ENCODE results near the gene FBXW7.

DNA sequence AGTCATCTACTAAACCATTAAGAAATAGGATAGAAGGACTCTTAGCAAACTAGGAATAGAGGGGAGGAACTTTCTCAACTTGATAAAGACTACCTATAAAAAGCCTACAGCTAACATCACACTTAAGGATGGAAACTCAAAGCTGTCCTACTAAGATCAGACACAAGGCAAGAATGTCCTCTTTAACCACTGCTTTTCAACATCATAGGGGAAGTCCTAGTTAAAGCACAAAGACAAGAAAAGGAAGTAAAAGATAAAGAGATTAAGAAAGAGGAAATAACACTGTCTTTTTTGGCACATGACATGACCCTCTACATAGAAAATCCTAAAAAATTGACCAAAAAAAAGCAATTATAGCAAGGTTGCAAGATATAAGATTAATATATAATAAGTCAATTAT lies 136.6 kb downstream of the FBXW7 start:
- TF ChIP-seq, protein P1, sequence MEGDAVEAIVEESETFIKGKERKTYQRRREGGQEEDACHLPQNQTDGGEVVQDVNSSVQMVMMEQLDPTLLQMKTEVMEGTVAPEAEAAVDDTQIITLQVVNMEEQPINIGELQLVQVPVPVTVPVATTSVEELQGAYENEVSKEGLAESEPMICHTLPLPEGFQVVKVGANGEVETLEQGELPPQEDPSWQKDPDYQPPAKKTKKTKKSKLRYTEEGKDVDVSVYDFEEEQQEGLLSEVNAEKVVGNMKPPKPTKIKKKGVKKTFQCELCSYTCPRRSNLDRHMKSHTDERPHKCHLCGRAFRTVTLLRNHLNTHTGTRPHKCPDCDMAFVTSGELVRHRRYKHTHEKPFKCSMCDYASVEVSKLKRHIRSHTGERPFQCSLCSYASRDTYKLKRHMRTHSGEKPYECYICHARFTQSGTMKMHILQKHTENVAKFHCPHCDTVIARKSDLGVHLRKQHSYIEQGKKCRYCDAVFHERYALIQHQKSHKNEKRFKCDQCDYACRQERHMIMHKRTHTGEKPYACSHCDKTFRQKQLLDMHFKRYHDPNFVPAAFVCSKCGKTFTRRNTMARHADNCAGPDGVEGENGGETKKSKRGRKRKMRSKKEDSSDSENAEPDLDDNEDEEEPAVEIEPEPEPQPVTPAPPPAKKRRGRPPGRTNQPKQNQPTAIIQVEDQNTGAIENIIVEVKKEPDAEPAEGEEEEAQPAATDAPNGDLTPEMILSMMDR (IDR thresholded peaks at IDR 0.05) = no peak
- no peak for TF ChIP-seq POLR2A (IDR thresholded peaks at IDR 0.05)
- TF ChIP-seq POLR2AphosphoS5 (IDR thresholded peaks at IDR 0.05; ENCODE audit: insufficient read depth in 1 of 2, low read depth in 1 of 2) = no peak
